Measurements from ENCODE around the gene SYNE4. TPM values are rescaled to one million over a fixed set of nuclear protein-coding genes. Genes with fewer than 3 reads are reported as not detected.

Gene SYNE4
- total and polyA plus RNA-seq, 4 experiments from 2014 or later, result 0.25 to 5.0 (median 4.8) TPM; not detected in 1

DNA sequence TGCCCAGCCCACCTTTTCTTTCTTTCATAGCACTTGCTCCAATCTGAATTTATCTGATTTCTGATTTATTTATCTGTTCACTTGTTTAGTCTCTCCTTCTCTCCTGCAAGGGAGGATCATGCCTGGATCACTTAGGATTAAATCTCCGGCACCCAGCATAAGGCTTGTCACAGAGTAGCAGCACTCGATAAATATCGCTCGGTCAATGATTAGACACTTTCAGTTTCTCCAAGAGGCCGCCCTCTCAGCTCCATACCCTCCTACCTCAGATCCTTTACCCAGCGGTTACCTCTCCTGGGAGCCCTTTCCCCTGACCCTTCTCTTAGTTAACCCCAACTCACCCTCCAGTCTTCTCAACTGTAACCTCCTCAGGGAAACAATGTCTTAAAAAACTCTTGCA, 22.7 kb upstream of the SYNE4 start:
- Mint-ChIP-seq H3K27me3 (peaks cover 0 to 2% of the 10 kb centered on the region in 2 donors), H3K9me3 (no peaks in the 10 kb centered on the region), H3K27ac (peak overlapping the region in 1 of 7 donors; percentile 23), H3K36me3 (peaks cover 13 to 25% of the 10 kb centered on the region in 2 donors), H3K4me3 (no peak overlapping the region), H3K4me1 (peaks cover 14 to 36% (median 26%) of the 10 kb centered on the region in 4 donors)
- POLR2A ChIA-PET (ENCODE audit: partially characterized antibody), result no interaction called here
- Histone ChIP-seq H3K4me3 (ENCODE audit: low read length in 2 of 2) (no peak overlapping the region), H3K27me3 (ENCODE audit: insufficient read depth, low read length) (no peaks in the 10 kb centered on the region), H3K4me1 (ENCODE audit: insufficient read depth, low read length) (peaks cover 18% of the 10 kb centered on the region), H3K9me3 (ENCODE audit: control insufficient read depth in 1 of 2, low read length in 2 of 2) (no peaks in the 10 kb centered on the region), H3K36me3 (ENCODE audit: insufficient read depth, low read length) (no peaks in the 10 kb centered on the region), H3K27ac (ENCODE audit: low read depth, low read length) (no peak overlapping the region)
- CTCF ChIA-PET (ENCODE audit: partially characterized antibody), result no interaction called here
- no peak for DNase-seq
- intact Hi-C loops (cut with micrococcal nuclease), result no loop called here

DNA sequence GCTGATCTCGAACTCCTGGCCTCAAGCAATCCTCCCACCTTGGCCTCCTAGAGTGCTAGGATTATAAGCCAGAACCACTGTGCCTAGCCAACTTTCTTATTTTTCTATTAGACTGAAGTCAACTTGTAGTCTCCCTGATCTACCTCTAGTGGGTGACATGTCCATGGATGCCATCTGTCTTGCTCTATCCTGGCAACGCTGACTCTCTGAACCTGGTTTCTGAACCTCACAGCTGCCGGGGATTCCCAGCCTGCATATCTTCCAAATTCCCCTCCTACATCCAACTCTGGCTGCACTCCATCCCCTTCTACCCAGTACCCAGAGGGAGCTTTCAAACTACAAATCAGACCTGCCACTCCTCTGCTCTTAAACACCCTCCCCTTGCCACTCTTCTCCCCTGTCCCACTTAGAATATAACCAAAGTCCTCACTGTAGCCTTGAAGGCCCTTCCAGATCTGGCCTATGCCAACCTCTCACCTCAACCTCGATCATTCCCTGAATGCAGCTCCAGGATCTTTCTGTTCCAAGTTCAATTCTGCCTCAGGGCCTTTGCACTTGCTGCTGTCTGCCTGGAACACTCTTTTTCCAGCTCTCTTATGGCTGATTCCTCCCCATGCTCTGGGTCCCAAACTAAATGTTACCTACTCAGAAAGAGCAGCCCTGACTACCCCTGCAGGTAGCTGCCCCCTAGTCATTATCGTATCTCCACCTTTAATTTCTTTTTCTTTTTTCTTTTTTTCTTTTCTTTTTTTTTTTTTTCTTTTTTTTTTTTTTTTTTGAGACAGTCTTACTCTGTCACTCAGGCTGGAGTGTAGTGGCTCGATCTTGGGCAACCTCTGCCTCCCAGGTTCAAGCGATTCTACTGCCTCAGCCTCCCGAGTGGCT, 21.9 kb upstream of the SYNE4 start:
- H3K4me3 ChIP-seq (ENCODE audit: low read length in 2 of 2), result no peak overlapping the region
- peaks cover 14 to 26% of the 10 kb centered on the region in 2 donors for H3K36me3 Mint-ChIP-seq
- no peak for DNase-seq
- peaks cover 10% of the 10 kb centered on the region for H3K4me1 ChIP-seq (ENCODE audit: insufficient read depth, low read length)
- H3K4me3 Mint-ChIP-seq, result no peak overlapping the region
- H3K9me3 ChIP-seq (ENCODE audit: control insufficient read depth in 1 of 2, low read length in 2 of 2), result no peaks in the 10 kb centered on the region
- ChIA-PET POLR2A (ENCODE audit: partially characterized antibody) (interaction anchor here (0.7 kb wide), 1 partner anchor 24 kb away, joined by 4 read pairs; the partner anchor contains the start of gene THAP8), CTCF (ENCODE audit: partially characterized antibody) (interaction anchor here (0.7 kb wide), 1 partner anchor 1282 kb away, joined by 3 read pairs; no protein-coding TSS in a partner anchor)
- H3K27me3 ChIP-seq (ENCODE audit: insufficient read depth, low read length), result no peaks in the 10 kb centered on the region
- H3K4me1 Mint-ChIP-seq, result peaks cover 10 to 28% (median 19%) of the 10 kb centered on the region in 4 donors
- no peak overlapping the region for H3K27ac ChIP-seq (ENCODE audit: low read depth, low read length)
- H3K27ac Mint-ChIP-seq, result no peak overlapping the region
- no peaks in the 10 kb centered on the region for H3K36me3 ChIP-seq (ENCODE audit: insufficient read depth, low read length)
- H3K9me3 Mint-ChIP-seq, result no peaks in the 10 kb centered on the region
- H3K27me3 Mint-ChIP-seq, result peaks cover 0 to 2% of the 10 kb centered on the region in 2 donors
- intact Hi-C loops (cut with micrococcal nuclease), result no loop called here

DNA sequence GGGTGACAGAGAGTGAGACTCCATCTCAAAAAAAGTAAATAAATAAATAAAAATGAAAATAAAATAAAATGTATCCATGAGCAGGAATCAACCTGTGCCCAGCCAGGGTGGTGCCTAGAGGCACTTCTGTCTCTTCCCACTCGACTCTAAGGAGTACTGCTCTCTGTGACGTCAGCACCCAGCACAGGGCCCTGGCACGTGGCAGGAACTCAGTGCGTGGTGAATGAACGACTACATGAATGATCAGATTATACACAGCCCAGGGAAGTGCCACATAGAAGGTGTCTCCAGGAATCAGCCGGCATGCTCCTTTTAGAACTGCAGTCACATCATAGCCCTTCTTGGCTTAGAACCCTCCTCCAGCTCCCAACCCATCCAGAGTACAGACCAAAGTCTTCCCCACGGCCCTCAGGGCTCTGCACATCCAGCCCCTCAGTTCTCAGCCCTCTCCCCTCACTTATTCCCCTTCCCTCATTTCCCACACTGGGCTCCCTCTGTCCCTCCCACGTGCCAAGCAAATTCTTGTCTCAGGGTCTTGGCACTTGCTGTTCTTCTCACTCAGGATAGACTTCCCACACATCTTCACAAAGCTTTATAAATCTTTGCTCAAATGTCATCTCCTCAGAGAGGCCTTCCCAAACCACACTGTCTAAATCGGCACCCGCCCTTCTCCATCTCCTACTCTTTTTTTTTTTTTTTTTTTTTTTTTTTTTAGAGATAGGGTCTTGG, 19.9 kb upstream of the SYNE4 start:
- peaks cover 0 to 10% (median 5%) of the 10 kb centered on the region in 4 donors for H3K4me1 Mint-ChIP-seq
- no peak overlapping the region for H3K4me3 Mint-ChIP-seq

DNA sequence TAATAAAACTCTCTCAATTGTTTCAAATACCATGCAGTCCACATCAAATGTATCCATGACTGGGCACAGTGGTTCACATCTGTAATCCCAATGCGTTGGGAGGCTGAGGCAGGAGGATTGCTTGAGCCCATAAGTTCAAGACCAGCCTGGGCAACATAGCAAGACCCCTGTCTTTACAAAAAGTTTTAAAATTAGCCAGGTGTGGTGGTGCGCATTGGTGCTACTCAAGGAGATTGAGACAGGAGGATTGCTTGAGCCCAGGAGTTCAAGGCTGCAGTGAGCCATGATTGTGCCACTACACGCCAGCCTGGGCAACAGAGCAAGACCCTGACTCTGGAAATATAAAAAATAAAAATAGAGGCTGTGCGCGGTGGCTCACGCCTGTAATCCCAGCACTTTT, 19.1 kb upstream of the SYNE4 start:
- intact Hi-C loops (cut with micrococcal nuclease), result no loop called here
- CTCF ChIA-PET (ENCODE audit: partially characterized antibody), result no interaction called here
- Histone ChIP-seq H3K4me1 (ENCODE audit: insufficient read depth, low read length) (no peaks in the 10 kb centered on the region), H3K4me3 (ENCODE audit: low read length in 2 of 2) (no peak overlapping the region), H3K9me3 (ENCODE audit: control insufficient read depth in 1 of 2, low read length in 2 of 2) (no peaks in the 10 kb centered on the region), H3K36me3 (ENCODE audit: insufficient read depth, low read length) (peaks cover 14% of the 10 kb centered on the region), H3K27me3 (ENCODE audit: insufficient read depth, low read length) (no peaks in the 10 kb centered on the region), H3K27ac (ENCODE audit: low read depth, low read length) (no peak overlapping the region)
- H3K27me3 Mint-ChIP-seq, result peaks cover 0 to 2% of the 10 kb centered on the region in 2 donors
- no peak overlapping the region for H3K4me3 Mint-ChIP-seq
- H3K9me3 Mint-ChIP-seq, result no peaks in the 10 kb centered on the region
- peaks cover 2 to 10% (median 4%) of the 10 kb centered on the region in 4 donors for H3K4me1 Mint-ChIP-seq
- POLR2A ChIA-PET (ENCODE audit: partially characterized antibody), result interaction anchor here (1.1 kb wide), 1 partner anchor 26 kb away, joined by 4 read pairs; the partner anchor contains the start of gene THAP8
- no peak overlapping the region for H3K27ac Mint-ChIP-seq
- DNase-seq, result no peak
- peaks cover 23 to 24% of the 10 kb centered on the region in 2 donors for H3K36me3 Mint-ChIP-seq

More for the DNA sequence above, 19.9 kb upstream of the SYNE4 start:
- Histone ChIP-seq H3K9me3 (ENCODE audit: control insufficient read depth in 1 of 2, low read length in 2 of 2) (no peaks in the 10 kb centered on the region), H3K27me3 (ENCODE audit: insufficient read depth, low read length) (no peaks in the 10 kb centered on the region), H3K27ac (ENCODE audit: low read depth, low read length) (no peak overlapping the region), H3K4me1 (ENCODE audit: insufficient read depth, low read length) (no peaks in the 10 kb centered on the region), H3K4me3 (ENCODE audit: low read length in 2 of 2) (no peak overlapping the region), H3K36me3 (ENCODE audit: insufficient read depth, low read length) (peaks cover 9% of the 10 kb centered on the region)
- peaks cover 19% of the 10 kb centered on the region in 2 donors for H3K36me3 Mint-ChIP-seq
- ChIA-PET POLR2A (ENCODE audit: partially characterized antibody) (no interaction called here), CTCF (ENCODE audit: partially characterized antibody) (no interaction called here)
- no peak for DNase-seq
- peaks cover 0 to 2% of the 10 kb centered on the region in 2 donors for H3K27me3 Mint-ChIP-seq
- H3K27ac Mint-ChIP-seq, result peak overlapping the region in 1 of 7 donors; percentile 66
- intact Hi-C loops (cut with micrococcal nuclease), result no loop called here
- no peaks in the 10 kb centered on the region for H3K9me3 Mint-ChIP-seq

GRCh38 chr19:36026091-36026876, 17.7 kb upstream of the SYNE4 start:
- POLR2A ChIA-PET (ENCODE audit: partially characterized antibody), result interaction anchor here (1.1 kb wide), 1 partner anchor 28 kb away, joined by 4 read pairs; the partner anchor contains the start of gene THAP8
- H3K4me1 Mint-ChIP-seq, result peaks cover 0 to 2% (median 0%) of the 10 kb centered on the region in 4 donors
- no peak overlapping the region for H3K27ac Mint-ChIP-seq
- H3K4me3 ChIP-seq (ENCODE audit: low read length in 2 of 2), result no peak overlapping the region
- H3K36me3 Mint-ChIP-seq, result peaks cover 22 to 23% of the 10 kb centered on the region in 2 donors
- no peak for DNase-seq
- no peaks in the 10 kb centered on the region for H3K27me3 ChIP-seq (ENCODE audit: insufficient read depth, low read length)
- intact Hi-C loops (cut with micrococcal nuclease), result no loop called here
- H3K9me3 ChIP-seq (ENCODE audit: control insufficient read depth in 1 of 2, low read length in 2 of 2), result no peaks in the 10 kb centered on the region
- no peaks in the 10 kb centered on the region for H3K9me3 Mint-ChIP-seq
- CTCF ChIA-PET (ENCODE audit: partially characterized antibody), result no interaction called here
- peaks cover 14% of the 10 kb centered on the region for H3K36me3 ChIP-seq (ENCODE audit: insufficient read depth, low read length)
- H3K4me3 Mint-ChIP-seq, result no peak overlapping the region
- H3K27me3 Mint-ChIP-seq, result no peaks in the 10 kb centered on the region
- no peak overlapping the region for H3K27ac ChIP-seq (ENCODE audit: low read depth, low read length)
- no peaks in the 10 kb centered on the region for H3K4me1 ChIP-seq (ENCODE audit: insufficient read depth, low read length)

GRCh38 chr19:36025541-36025940, 16.9 kb upstream of the SYNE4 start:
- intact Hi-C loops (cut with micrococcal nuclease), result no loop called here
- CTCF ChIA-PET (ENCODE audit: partially characterized antibody), result no interaction called here
- Histone ChIP-seq H3K27me3 (ENCODE audit: insufficient read depth, low read length) (no peaks in the 10 kb centered on the region), H3K4me1 (ENCODE audit: insufficient read depth, low read length) (no peaks in the 10 kb centered on the region), H3K27ac (ENCODE audit: low read depth, low read length) (no peak overlapping the region), H3K9me3 (ENCODE audit: control insufficient read depth in 1 of 2, low read length in 2 of 2) (no peaks in the 10 kb centered on the region), H3K36me3 (ENCODE audit: insufficient read depth, low read length) (peaks cover 14% of the 10 kb centered on the region), H3K4me3 (ENCODE audit: low read length in 2 of 2) (no peak overlapping the region)
- Mint-ChIP-seq H3K4me1 (peaks cover 0 to 2% (median 0%) of the 10 kb centered on the region in 4 donors), H3K4me3 (no peak overlapping the region), H3K9me3 (no peaks in the 10 kb centered on the region), H3K27ac (no peak overlapping the region), H3K27me3 (no peaks in the 10 kb centered on the region), H3K36me3 (peaks cover 20 to 21% of the 10 kb centered on the region in 2 donors)
- POLR2A ChIA-PET (ENCODE audit: partially characterized antibody), result no interaction called here
- DNase-seq, result no peak
